Measurements from ENCODE around the gene TFDP1. TPM values are rescaled to one million over a fixed set of nuclear protein-coding genes. Genes with fewer than 3 reads are reported as not detected.

Gene TFDP1
- polyA plus RNA-seq, 1 of the 3 experiments (the other 2 are of a cell fraction) = 76.7 TPM

DNA sequence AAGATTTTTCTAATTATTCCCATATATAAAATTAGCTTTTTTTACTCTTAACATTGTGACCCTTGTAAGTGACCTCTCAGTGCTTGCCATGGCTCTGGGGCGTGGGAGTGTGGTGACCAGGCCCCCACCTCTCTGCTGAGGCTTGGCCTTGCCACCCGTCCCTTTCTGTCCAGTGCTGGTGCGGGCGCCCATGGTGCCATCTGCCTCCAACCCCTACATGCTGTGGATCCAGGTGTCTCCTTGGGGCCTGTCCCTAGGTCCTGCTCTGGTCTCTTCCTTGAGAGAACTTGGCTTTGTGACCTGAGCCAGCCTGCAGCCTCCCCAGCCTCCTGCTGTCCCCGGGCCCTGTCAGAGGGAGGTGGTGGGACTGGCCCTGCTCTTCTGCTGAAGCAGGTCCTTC lies 27.4 kb downstream of the TFDP1 start:
- 100% methylated on average over 5 of the region's 5 CpGs for WGBS (ENCODE audit: low lambda C conversion rate)
- Histone ChIP-seq H3K9me3 (no peaks in the 10 kb centered on the region), H3K27ac (ENCODE audit: low read depth in 2 of 2, low read length in 1 of 2) (no peak overlapping the region), H3K9me2 (no peaks in the 10 kb centered on the region), H3K4me3 (ENCODE audit: low read depth in 2 of 2, low read length in 1 of 2) (no peak overlapping the region), H3K36me3 (replicated peaks in 1 of 2; ENCODE audit: control insufficient read depth in 1 of 2, insufficient read depth in 2 of 2, low read length in 1 of 2) (peaks cover 6 to 15% of the 10 kb centered on the region in 2 experiments), H3K9ac (no peak overlapping the region), H2AFZ (ENCODE audit: low read depth) (no peak overlapping the region), H3K79me2 (ENCODE audit: insufficient read depth) (peaks cover 90% of the 10 kb centered on the region), H3K4me2 (no peak overlapping the region), H3F3A (replicated peaks; ENCODE audit: insufficient read depth) (no peaks in the 10 kb centered on the region), H3K4me1 (ENCODE audit: control insufficient read depth in 1 of 2, insufficient read depth in 2 of 2, low read depth in 1 of 2, low read length in 1 of 2) (no peaks in the 10 kb centered on the region), H3K27me3 (ENCODE audit: insufficient read depth) (no peaks in the 10 kb centered on the region), H4K20me1 (ENCODE audit: insufficient read depth) (peaks cover 74% of the 10 kb centered on the region)
- TF ChIP-seq TEAD4 (IDR thresholded peaks at IDR 0.05; ENCODE audit: borderline replicate concordance, insufficient read depth) (no peak), RCOR1 (IDR thresholded peaks at IDR 0.05; ENCODE audit: low read length) (no peak), FOXM1 (IDR thresholded peaks at IDR 0.05; ENCODE audit: low read depth) (no peak), PBX3 (IDR thresholded peaks at IDR 0.05) (no peak), NRF1 (IDR thresholded peaks at IDR 0.05; ENCODE audit: low read depth, low read length) (no peak), MEF2A (IDR thresholded peaks at IDR 0.05; ENCODE audit: borderline replicate concordance, low read depth) (no peak), TCF12 (IDR thresholded peaks at IDR 0.05) (no peak)
- POLR2A ChIA-PET = no interaction called here
- CTCF ChIA-PET = interaction anchor here (2.0 kb wide), 1 partner anchor 9 kb away, joined by 6 read pairs; no protein-coding TSS in a partner anchor
- DNase-seq = no peak

DNA sequence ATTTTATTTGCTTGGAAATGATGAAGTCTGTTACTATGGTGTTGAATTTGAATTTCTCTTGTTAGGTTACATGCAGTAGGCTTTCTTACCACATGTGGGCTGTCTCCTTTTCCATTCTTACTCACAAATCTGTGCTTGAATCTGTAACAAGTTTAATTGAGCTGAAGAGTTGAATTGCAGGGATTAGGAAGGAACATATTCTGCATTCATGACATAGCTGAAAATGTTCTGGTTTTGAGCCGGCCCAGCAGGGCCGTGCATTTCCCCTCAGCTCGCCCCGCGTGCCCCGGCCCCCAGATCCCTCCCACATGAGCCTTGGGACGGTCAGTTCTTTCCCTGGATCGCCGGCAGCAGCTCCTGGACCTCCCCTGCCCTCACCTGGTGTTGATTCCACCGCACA lies 28.1 kb downstream of the TFDP1 start:
- Histone ChIP-seq H3K4me3 (ENCODE audit: low read depth in 2 of 2, low read length in 1 of 2) (no peak overlapping the region), H3K9me3 (no peaks in the 10 kb centered on the region), H3K27ac (ENCODE audit: low read depth in 2 of 2, low read length in 1 of 2) (no peak overlapping the region), H4K20me1 (ENCODE audit: insufficient read depth) (peaks cover 74% of the 10 kb centered on the region), H3K79me2 (ENCODE audit: insufficient read depth) (peaks cover 91% of the 10 kb centered on the region), H3K4me1 (ENCODE audit: control insufficient read depth in 1 of 2, insufficient read depth in 2 of 2, low read depth in 1 of 2, low read length in 1 of 2) (peaks cover 0 to 3% of the 10 kb centered on the region in 2 experiments; a peak in 1 of 4 replicates), H3K9ac (no peak overlapping the region), H3K4me2 (no peak overlapping the region), H3K27me3 (ENCODE audit: insufficient read depth) (no peaks in the 10 kb centered on the region), H3K36me3 (replicated peaks in 1 of 2; ENCODE audit: control insufficient read depth in 1 of 2, insufficient read depth in 2 of 2, low read length in 1 of 2) (peaks cover 6 to 15% of the 10 kb centered on the region in 2 experiments), H3F3A (replicated peaks; ENCODE audit: insufficient read depth) (no peaks in the 10 kb centered on the region), H2AFZ (ENCODE audit: low read depth) (no peak overlapping the region), H3K9me2 (no peaks in the 10 kb centered on the region)
- 97% methylated on average over 10 of the region's 10 CpGs for WGBS (ENCODE audit: low lambda C conversion rate)
- no peak for TF ChIP-seq NRF1 (IDR thresholded peaks at IDR 0.05; ENCODE audit: low read depth, low read length)
- POLR2A ChIA-PET = no interaction called here
- no peak for DNase-seq
- CTCF ChIA-PET = interaction anchor here (2.0 kb wide), 1 partner anchor 9 kb away, joined by 6 read pairs; no protein-coding TSS in a partner anchor

DNA sequence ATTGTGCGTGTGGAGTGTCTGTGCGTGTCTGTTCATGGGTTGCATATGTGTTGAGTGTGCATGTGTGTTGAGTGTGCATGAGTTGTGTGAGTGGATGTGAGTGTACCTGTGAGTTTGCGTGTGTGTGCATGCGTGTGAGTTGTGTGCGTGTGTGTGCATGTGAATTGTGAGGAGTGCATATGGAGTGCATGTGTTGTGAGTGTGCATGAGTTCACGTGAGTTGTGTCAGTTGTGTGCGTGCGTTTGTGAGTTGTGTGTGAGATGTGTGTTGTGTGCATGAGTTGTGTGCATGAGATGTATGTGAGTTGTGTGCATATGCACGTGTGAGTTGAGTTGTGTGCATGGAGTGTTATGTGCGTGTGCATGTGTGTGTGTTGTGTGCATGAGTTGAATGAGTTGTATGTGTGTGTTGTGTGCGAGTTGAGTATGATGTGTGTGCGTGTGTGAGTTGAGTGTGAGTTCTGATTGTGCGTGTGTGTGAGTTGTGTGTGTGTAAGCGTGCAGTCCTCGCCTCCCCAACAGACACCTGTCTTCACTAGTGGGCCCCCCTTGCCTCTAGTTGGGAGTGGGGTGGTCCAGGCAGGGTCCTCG lies 29.3 kb downstream of the TFDP1 start:
- ChIA-PET POLR2A (no interaction called here), CTCF (no interaction called here)
- H3K27me3 ChIP-seq (ENCODE audit: insufficient read depth) = no peaks in the 10 kb centered on the region
- no peak for TF ChIP-seq SMC3 (IDR thresholded peaks at IDR 0.05; ENCODE audit: low read depth, low read length)
- no peak for TF ChIP-seq TAF1 (IDR thresholded peaks at IDR 0.05; ENCODE audit: borderline replicate concordance, low read depth, low read length)
- no peak for TF ChIP-seq RFX5 (IDR thresholded peaks at IDR 0.05; ENCODE audit: low read length)
- no peak for TF ChIP-seq NFIC (IDR thresholded peaks at IDR 0.05; ENCODE audit: borderline replicate concordance)
- TF ChIP-seq, protein P1, sequence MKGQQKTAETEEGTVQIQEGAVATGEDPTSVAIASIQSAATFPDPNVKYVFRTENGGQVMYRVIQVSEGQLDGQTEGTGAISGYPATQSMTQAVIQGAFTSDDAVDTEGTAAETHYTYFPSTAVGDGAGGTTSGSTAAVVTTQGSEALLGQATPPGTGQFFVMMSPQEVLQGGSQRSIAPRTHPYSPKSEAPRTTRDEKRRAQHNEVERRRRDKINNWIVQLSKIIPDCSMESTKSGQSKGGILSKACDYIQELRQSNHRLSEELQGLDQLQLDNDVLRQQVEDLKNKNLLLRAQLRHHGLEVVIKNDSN (IDR thresholded peaks at IDR 0.05; ENCODE audit: borderline replicate concordance, low read depth) = no peak
- TF ChIP-seq CHD2 (IDR thresholded peaks at IDR 0.05; ENCODE audit: low read length, partially characterized antibody) = no peak
- no peak for TF ChIP-seq GATA2 (CRISPR knock-in tag; IDR thresholded peaks at IDR 0.05)
- no peak for TF ChIP-seq SIN3A (IDR thresholded peaks at IDR 0.05; ENCODE audit: borderline replicate concordance, low read depth, low read length)
- H3K4me2 ChIP-seq = no peak overlapping the region
- H3K27ac ChIP-seq (ENCODE audit: low read depth in 2 of 2, low read length in 1 of 2) = no peak overlapping the region
- H4K20me1 ChIP-seq (ENCODE audit: insufficient read depth) = peaks cover 73% of the 10 kb centered on the region
- H3K9ac ChIP-seq = no peak overlapping the region
- H3K4me1 ChIP-seq (ENCODE audit: control insufficient read depth in 1 of 2, insufficient read depth in 2 of 2, low read depth in 1 of 2, low read length in 1 of 2) = peaks cover 0 to 3% of the 10 kb centered on the region in 2 experiments; a peak in 1 of 4 replicates
- no peak for DNase-seq
- no peaks in the 10 kb centered on the region for H3F3A ChIP-seq (replicated peaks; ENCODE audit: insufficient read depth)
- no peaks in the 10 kb centered on the region for H3K9me3 ChIP-seq
- H3K79me2 ChIP-seq (ENCODE audit: insufficient read depth) = peaks cover 92% of the 10 kb centered on the region
- H3K9me2 ChIP-seq = no peaks in the 10 kb centered on the region
- H3K4me3 ChIP-seq (ENCODE audit: low read depth in 2 of 2, low read length in 1 of 2) = no peak overlapping the region
- peaks cover 6 to 12% of the 10 kb centered on the region in 2 experiments for H3K36me3 ChIP-seq (replicated peaks in 1 of 2; ENCODE audit: control insufficient read depth in 1 of 2, insufficient read depth in 2 of 2, low read length in 1 of 2)
- no peak overlapping the region for H2AFZ ChIP-seq (ENCODE audit: low read depth)
- WGBS (ENCODE audit: low lambda C conversion rate) = 98% methylated on average over 15 of the region's 16 CpGs

Data from SK-N-SH (cell line).